Neural crest cell (in vitro differentiated cells): Measurements from ENCODE around the gene NATD1. TPM values are rescaled to one million over a fixed set of nuclear protein-coding genes. Genes with fewer than 3 reads are reported as not detected.

Source experiments
- DNase-seq: peaks from one replicate; pipeline ENCODE4 v3.0.0; 2021; ENCODE audit warnings: low read depth, mixed read lengths, low spot score
- H3K27ac Mint-ChIP-seq: one replicate; pipeline ENCODE4 v1.8.0; 2021; ENCODE audit warnings: mild to moderate bottlenecking, mixed read lengths; ENCODE audit not compliant: unreplicated experiment
- H3K27me3 Mint-ChIP-seq: 2 replicates; pipeline ENCODE4 v1.8.0; 2021; ENCODE audit warnings: low read depth, mild to moderate bottlenecking, mixed read lengths
- H3K36me3 Mint-ChIP-seq: 2 replicates; pipeline ENCODE4 v1.8.0; 2021; ENCODE audit warnings: low read depth, mild to moderate bottlenecking, mixed read lengths
- H3K4me1 Mint-ChIP-seq: 2 replicates; pipeline ENCODE4 v1.8.0; 2021; ENCODE audit warnings: mixed read lengths
- H3K4me3 Mint-ChIP-seq: one replicate; pipeline ENCODE4 v1.8.0; 2021; ENCODE audit warnings: mild to moderate bottlenecking, mixed read lengths
- H3K9me3 Mint-ChIP-seq: 2 replicates; pipeline ENCODE4 v1.8.0; 2021; ENCODE audit warnings: mixed read lengths
- CTCF ChIP-seq: fragments of 200-600 bp; sonication (generic); conservative IDR thresholded peaks from 2 replicates; pipeline ENCODE4 v1.5.0; 2021; ENCODE audit warnings: antibody characterized with exemption, mild to moderate bottlenecking
- total RNA-seq: library from RNA; stranded (reverse); gene quantifications from 2 replicates; pipeline ENCODE4 v1.2.1, GENCODE V29; 2021

NATD1 gene
- total RNA-seq, 1 donor from 2014 or later: 6.7 TPM

- no peak for DNase-seq
- Mint-ChIP-seq H3K4me3 (no peak overlapping the region), H3K27ac (no peak overlapping the region), H3K4me1 (no peaks in the 10 kb centered on the region), H3K9me3 (no peaks in the 10 kb centered on the region), H3K36me3 (peaks cover 13% of the 10 kb centered on the region), H3K27me3 (no peaks in the 10 kb centered on the region)
- TF ChIP-seq CTCF: no peak
Observed at GRCh38 chr17:21298983-21299519, 45.8 kb upstream of the NATD1 start.

- Mint-ChIP-seq H3K36me3 (peaks cover 8% of the 10 kb centered on the region), H3K9me3 (no peaks in the 10 kb centered on the region)
- TF ChIP-seq CTCF: no peak
Observed at GRCh38 chr17:21298056-21298982, 45.1 kb upstream of the NATD1 start.

GRCh38 chr17:21297597-21297996 is 44.4 kb upstream of the NATD1 start:
- H3K4me1 Mint-ChIP-seq: no peaks in the 10 kb centered on the region
- DNase-seq: no peak
- no peak overlapping the region for H3K4me3 Mint-ChIP-seq
- H3K27ac Mint-ChIP-seq: no peak overlapping the region
- H3K36me3 Mint-ChIP-seq: peaks cover 7% of the 10 kb centered on the region
- no peaks in the 10 kb centered on the region for H3K27me3 Mint-ChIP-seq
- no peaks in the 10 kb centered on the region for H3K9me3 Mint-ChIP-seq
- no peak for TF ChIP-seq CTCF

More at GRCh38 chr17:21298056-21298982, 45.1 kb upstream of the NATD1 start:
- no peaks in the 10 kb centered on the region for H3K27me3 Mint-ChIP-seq
- no peak overlapping the region for H3K4me3 Mint-ChIP-seq
- H3K4me1 Mint-ChIP-seq: no peaks in the 10 kb centered on the region
- DNase-seq: no peak
- H3K27ac Mint-ChIP-seq: no peak overlapping the region

GRCh38 chr17:21297026-21297520 is 43.9 kb upstream of the NATD1 start:
- Mint-ChIP-seq H3K27me3 (no peaks in the 10 kb centered on the region), H3K4me1 (peaks cover 4% of the 10 kb centered on the region), H3K36me3 (peaks cover 7% of the 10 kb centered on the region), H3K4me3 (no peak overlapping the region), H3K9me3 (no peaks in the 10 kb centered on the region), H3K27ac (no peak overlapping the region)
- TF ChIP-seq CTCF: no peak
- DNase-seq: no peak

- Mint-ChIP-seq H3K27me3 (no peaks in the 10 kb centered on the region), H3K27ac (no peak overlapping the region), H3K36me3 (peaks cover 7% of the 10 kb centered on the region), H3K4me3 (no peak overlapping the region), H3K9me3 (no peaks in the 10 kb centered on the region), H3K4me1 (peaks cover 8% of the 10 kb centered on the region)
- DNase-seq: no peak
- TF ChIP-seq CTCF: no peak
Observed at GRCh38 chr17:21296097-21297025, 43.2 kb upstream of the NATD1 start.
